Urinary bladder (tissue), 4 donors: ENCODE results near the gene SPPL3. TPM values are rescaled to one million over a fixed set of nuclear protein-coding genes. Genes with fewer than 3 reads are reported as not detected.
"Not testable (repeated sequence)": the region's sequence is repeated elsewhere in the genome, so short reads cannot be mapped to it uniquely, and the experiment has no call there.

Experiments
- DNase-seq: peaks from one replicate; pipeline ENCODE4 v3.0.0-alpha.2; 2015; ENCODE audit errors: extremely low spot score
- H3K27ac ChIP-seq: one replicate; pipeline ENCODE4 v1.5.1; 2013; ENCODE audit warnings: low read depth, mild to moderate bottlenecking, moderate library complexity
- H3K36me3 ChIP-seq: one replicate; pipeline ENCODE4 v1.6.1; 2013; ENCODE audit warnings: mild to moderate bottlenecking, moderate library complexity; ENCODE audit not compliant: insufficient read depth
- H3K4me1 ChIP-seq: one replicate; pipeline ENCODE4 v1.6.1; 2013; ENCODE audit warnings: mild to moderate bottlenecking, moderate library complexity; ENCODE audit not compliant: insufficient read depth
- H3K4me3 ChIP-seq: one replicate; pipeline ENCODE4 v1.5.1; 2013; ENCODE audit warnings: low read depth, low read length
- WGBS: extraction: QIAGEN DNeasy Blood & Tissue Kit; methylation state at CpG from one replicate; pipeline ENCODE4 v1.1.7; 2013; 5-methylcytosine and 5-hydroxymethylcytosine counted together
- polyA plus RNA-seq: library from polyadenylated mRNA; stranded (reverse); fragments of 200-250 nt; gene quantifications from one replicate; pipeline ENCODE4 v1.2.3, GENCODE V29; 2013
- total RNA-seq: library from RNA; depleted of rRNA; stranded (reverse); fragments of >200 nt; gene quantifications from one replicate; pipeline ENCODE4 v1.2.3, GENCODE V29; 2014
- donor health status: healthy with polysubstance abuse.
- donor health status: healthy.

The SPPL3 gene
- total RNA-seq (40.4 TPM), polyA plus RNA-seq (30.5 TPM)

DNA sequence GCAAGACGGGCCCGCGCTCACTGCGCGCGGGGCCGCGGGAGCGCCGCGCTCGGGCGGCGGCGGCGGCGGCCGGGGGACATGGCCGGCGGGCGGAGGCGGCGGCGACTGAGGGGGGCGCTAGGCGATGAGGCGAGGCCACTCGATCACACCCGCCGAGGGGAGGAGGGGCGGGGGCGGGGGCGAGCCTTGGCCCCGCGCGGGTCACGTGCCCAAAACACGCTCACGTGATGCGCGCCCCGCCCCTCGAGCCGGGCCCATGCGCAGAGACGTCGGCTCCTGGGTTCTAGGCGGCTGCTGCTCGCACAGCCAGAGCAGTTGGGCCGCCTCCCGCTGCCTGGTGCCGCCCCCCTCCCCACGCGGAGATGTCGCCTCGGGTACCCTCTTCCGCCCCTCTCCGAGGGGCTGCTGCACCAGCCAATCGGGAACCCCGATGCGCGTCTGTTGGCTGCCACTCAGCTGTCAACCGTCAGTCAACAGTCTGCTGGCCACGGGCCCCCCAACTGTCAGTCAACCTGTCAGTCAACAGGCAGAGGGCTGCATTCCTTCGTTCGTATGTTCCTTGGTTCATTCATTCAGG is at the start of gene SPPL3:
TSS of gene SPPL3 (minus strand) at position 162 of the 577 bp plus-strand sequence. CDS start 491 bp downstream, outside the sequence.
- Histone ChIP-seq H3K27ac (peak within 1 kb of the TSS; percentile 85), H3K4me1 (peaks cover 2% of the 10 kb centered on the region), H3K4me3 (peak within 1 kb of the TSS; percentile 97), H3K36me3 (no peaks in the 10 kb centered on the region)
- DNase-seq, result peak; percentile 68
- WGBS, result under 1% methylated on average over 66 of the region's 66 CpGs

DNA sequence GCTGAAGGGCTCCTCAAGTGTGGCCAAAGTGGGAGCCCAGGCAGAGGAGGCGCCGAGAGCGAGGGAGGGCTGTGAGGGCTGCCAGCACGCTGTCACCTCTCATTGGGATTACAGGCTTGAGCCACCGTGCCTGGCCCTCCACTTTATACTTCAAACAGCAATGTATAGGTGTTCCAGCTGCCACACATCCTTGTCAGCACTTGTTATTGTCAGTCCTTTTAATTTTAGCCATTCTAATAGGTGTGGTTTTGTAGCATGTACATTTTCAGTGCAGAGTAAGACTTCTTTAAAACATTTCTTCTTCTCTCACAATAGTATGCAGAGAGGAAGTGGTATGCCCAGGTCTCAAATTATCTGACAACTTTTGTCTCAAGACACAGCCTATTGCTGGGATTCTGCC is 46.6 kb upstream of the SPPL3 start:
- WGBS, result 95% methylated on average over 5 of the region's 5 CpGs
- Histone ChIP-seq H3K27ac (no peak overlapping the region), H3K4me1 (no peaks in the 10 kb centered on the region), H3K36me3 (no peaks in the 10 kb centered on the region), H3K4me3 (no peak overlapping the region)
- no peak for DNase-seq

- H3K4me1 ChIP-seq, H3K27ac ChIP-seq, H3K36me3 ChIP-seq, DNase-seq, H3K4me3 ChIP-seq: not testable (repeated sequence)
- WGBS, result 94% methylated on average over 31 of the region's 31 CpGs
These were observed 46.2 kb upstream of the SPPL3 start for GRCh38 chr12:120950260-120950799.

GRCh38 chr12:120945516-120945915 is 41.4 kb upstream of the SPPL3 start:
- 72% methylated on average over 6 of the region's 6 CpGs for WGBS
- H3K36me3 ChIP-seq, H3K4me3 ChIP-seq, H3K4me1 ChIP-seq, DNase-seq, H3K27ac ChIP-seq: not testable (repeated sequence)

DNA sequence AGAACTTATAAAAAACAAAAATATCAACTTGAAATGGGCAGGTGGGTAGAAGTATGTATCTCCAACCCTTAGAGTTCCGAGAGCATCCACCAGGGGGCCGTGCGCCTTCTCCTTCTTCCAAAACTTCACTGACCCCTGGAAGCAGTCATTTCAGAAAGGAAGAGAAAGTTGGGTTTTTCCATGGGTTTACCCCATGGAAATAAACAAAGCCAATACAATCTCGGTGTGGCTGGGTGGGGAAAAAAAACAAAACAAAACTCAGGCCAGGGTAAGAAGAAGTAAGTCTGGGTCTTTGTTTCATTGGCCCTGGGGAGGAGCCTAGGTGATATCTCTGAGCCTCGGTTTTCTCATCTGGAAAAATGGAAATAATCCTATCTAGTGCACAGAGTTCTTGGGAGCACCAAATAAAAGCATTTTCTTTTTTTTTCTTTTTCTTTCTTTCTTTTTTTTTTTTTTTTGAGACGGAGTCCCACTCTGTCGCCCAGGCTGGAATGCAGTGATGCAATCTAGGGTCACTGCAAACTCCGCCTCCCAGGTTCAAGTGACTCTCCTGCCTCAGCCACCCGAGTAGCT is 40.6 kb upstream of the SPPL3 start:
- Histone ChIP-seq H3K27ac (no peak overlapping the region), H3K36me3 (no peaks in the 10 kb centered on the region), H3K4me1 (no peaks in the 10 kb centered on the region), H3K4me3 (no peak overlapping the region)
- no peak for DNase-seq
- 52% methylated on average over 9 of the region's 9 CpGs for WGBS

DNA sequence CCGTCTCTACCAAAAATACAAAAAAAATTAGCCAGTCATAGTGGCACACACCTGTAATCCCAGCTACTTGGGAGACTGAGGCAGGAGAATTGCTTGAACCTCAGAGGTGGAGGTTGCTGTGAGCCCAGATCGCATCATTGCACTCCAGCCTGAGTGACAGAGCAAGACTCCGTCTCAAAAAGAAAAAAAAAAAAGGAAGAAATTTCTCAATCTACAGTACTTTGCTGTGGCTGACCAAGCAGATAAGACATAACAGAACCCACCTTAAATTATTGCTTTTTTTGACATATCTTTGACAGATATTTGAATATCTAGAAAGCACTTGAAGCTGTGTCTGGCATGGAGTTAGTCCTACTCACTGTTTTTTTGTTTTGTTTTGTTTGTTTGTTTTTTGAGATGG is 39.3 kb upstream of the SPPL3 start:
- no peaks in the 10 kb centered on the region for H3K36me3 ChIP-seq
- H3K27ac ChIP-seq, result no peak overlapping the region
- no peaks in the 10 kb centered on the region for H3K4me1 ChIP-seq
- H3K4me3 ChIP-seq, result no peak overlapping the region
- no peak for DNase-seq
- WGBS, result 91% methylated on average over 3 of the region's 3 CpGs

- no peak overlapping the region for H3K27ac ChIP-seq
- H3K4me3 ChIP-seq, result no peak overlapping the region
- 71% methylated on average over 3 of the region's 3 CpGs for WGBS
- H3K36me3 ChIP-seq, result no peaks in the 10 kb centered on the region
- no peak for DNase-seq
- no peaks in the 10 kb centered on the region for H3K4me1 ChIP-seq
These were observed 37.8 kb upstream of the SPPL3 start for GRCh38 chr12:120941846-120942405.

- no peak for DNase-seq
- 89% methylated on average over 4 of the region's 4 CpGs for WGBS
- Histone ChIP-seq H3K36me3 (no peaks in the 10 kb centered on the region), H3K27ac (no peak overlapping the region), H3K4me3 (no peak overlapping the region), H3K4me1 (no peaks in the 10 kb centered on the region)
These were observed 37.3 kb upstream of the SPPL3 start for GRCh38 chr12:120941412-120941811.

- no peak for DNase-seq
- WGBS, result 72% methylated on average over 5 of the region's 5 CpGs
- Histone ChIP-seq H3K27ac (no peak overlapping the region), H3K4me3 (no peak overlapping the region), H3K36me3 (no peaks in the 10 kb centered on the region), H3K4me1 (no peaks in the 10 kb centered on the region)
These were observed 36.6 kb upstream of the SPPL3 start for GRCh38 chr12:120940799-120941198.

- H3K4me1 ChIP-seq, result no peaks in the 10 kb centered on the region
- H3K36me3 ChIP-seq, result no peaks in the 10 kb centered on the region
- no peak overlapping the region for H3K4me3 ChIP-seq
- DNase-seq, result no peak
- WGBS, result 76% methylated on average over 5 of the region's 5 CpGs
- no peak overlapping the region for H3K27ac ChIP-seq
These were observed 35.8 kb upstream of the SPPL3 start for GRCh38 chr12:120940006-120940405.

DNA sequence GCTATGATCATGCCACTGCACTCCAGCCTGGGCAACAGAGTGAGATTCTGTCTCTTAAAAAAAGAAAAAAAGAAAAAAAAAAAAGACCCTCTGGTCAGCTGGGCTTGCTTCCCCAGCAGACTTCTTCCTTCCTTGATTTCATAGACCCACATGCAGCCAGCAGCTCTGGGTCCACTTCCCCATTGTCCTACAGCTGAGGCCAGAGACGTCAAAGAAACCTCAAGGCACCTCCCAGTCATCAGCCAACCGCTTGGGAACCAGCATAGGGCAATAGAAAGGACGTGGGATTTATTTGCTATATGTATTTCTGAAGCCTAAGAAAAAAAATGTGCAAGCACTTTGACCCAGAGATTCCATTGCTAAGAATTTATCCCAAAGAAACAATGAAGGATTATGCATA is 35.4 kb upstream of the SPPL3 start:
- no peak for DNase-seq
- H3K27ac ChIP-seq, result no peak overlapping the region
- H3K4me1 ChIP-seq, result no peaks in the 10 kb centered on the region
- no peak overlapping the region for H3K4me3 ChIP-seq
- 39% methylated on average over 3 of the region's 3 CpGs for WGBS
- no peaks in the 10 kb centered on the region for H3K36me3 ChIP-seq

- H3K36me3 ChIP-seq, result no peaks in the 10 kb centered on the region
- no peaks in the 10 kb centered on the region for H3K4me1 ChIP-seq
- no peak overlapping the region for H3K4me3 ChIP-seq
- no peak for DNase-seq
- 68% methylated on average over 3 of the region's 3 CpGs for WGBS
- H3K27ac ChIP-seq, result no peak overlapping the region
These were observed 34.3 kb upstream of the SPPL3 start for GRCh38 chr12:120938496-120938895.

DNA sequence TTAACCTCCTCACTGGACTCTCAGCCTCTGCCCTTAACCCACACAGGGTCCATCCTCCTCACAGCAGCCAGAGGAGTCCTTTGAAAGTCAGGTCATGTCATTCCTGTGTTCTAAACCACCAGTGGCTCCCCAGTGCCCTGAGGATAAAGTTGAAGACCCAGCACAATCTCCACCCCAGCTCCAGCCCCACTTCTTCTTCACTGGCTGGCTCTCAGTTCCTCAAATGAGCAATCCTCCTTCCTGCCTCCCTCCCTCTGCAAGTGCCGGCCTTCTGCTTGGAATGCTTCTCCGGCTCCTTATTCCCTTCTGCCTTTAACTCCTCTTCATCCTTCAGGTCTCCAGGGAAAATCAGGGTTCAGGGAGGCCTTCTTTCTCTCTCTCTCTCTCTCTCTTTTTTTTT is 32.0 kb upstream of the SPPL3 start:
- Histone ChIP-seq H3K4me3 (no peak overlapping the region), H3K36me3 (no peaks in the 10 kb centered on the region), H3K27ac (no peak overlapping the region), H3K4me1 (no peaks in the 10 kb centered on the region)
- DNase-seq, result no peak
- 47% methylated on average over 2 of the region's 2 CpGs for WGBS

DNA sequence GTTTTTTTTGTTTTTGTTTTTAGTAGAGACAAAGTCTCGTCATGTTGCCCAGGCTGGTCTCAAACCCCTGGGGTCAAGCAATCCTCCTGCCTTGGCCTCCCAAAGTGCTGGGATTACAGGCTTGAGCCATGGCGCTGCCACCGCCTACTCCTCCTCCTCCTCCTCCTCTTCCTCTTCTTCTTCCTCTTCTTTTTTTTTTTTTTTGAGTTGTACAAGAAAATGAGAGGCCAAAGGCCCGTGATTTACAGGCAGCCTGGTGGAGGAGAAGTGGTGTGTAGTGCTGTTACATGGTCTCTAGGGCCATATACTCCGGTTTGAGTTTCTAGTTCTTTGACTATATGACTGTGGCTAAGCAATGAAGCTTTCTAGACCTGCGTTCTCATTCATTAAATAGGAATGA is 29.6 kb upstream of the SPPL3 start:
- H3K4me1 ChIP-seq, result no peaks in the 10 kb centered on the region
- no peak overlapping the region for H3K4me3 ChIP-seq
- no peak for DNase-seq
- no peaks in the 10 kb centered on the region for H3K36me3 ChIP-seq
- 84% methylated on average over 6 of the region's 6 CpGs for WGBS
- no peak overlapping the region for H3K27ac ChIP-seq
